IPS-NIHi11 (cell line): Measurements from ENCODE around the gene MCHR2.
A peak's percentile ranks its signal among the peaks of the same experiment; 100 is the strongest.

Experiments used
- DNase-seq: peaks from one replicate; pipeline ENCODE4 v3.0.0; 2012; ENCODE audit warnings: mixed read lengths, low spot score

MCHR2 gene

DNA sequence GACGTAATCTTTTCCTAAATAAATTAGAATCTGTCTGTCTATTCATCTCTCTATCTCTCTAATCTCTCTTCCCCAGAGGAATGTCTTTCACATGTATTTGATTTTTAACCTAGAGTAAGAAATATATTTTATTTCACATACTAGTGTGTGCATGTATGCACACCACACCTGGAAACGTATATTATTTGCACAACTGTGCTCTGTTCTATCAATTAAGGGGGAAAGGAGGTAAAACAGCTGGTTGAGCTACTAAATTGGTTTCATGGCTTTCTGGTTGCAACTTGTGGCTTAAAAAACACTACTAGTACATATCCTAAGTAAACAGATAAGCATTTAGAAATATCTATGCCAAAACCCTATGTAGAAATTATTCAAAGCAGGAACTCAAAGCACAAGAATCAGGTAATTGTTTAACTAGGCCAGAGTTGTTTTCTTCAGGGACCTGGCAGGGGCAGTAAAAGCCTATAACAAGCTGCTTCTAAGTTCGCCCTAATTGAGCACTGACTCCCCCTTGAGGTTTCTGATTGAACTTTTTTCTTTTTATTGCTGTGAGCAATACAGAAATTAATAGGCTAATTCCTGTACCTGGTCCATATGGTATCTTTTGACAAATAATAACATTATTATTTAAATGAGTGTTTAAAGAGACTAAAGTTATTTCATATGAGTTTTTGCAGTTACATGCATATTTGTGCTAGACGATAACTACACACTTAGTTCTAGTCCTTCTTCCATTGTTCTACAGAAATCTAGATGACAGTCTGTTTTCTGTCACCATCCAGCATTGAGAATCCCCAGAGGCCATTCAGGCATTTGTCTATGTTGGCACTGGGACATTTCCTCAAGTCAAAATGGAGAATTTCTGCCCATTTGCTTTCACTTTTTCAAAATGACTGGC is 88.6 kb downstream of the MCHR2 start:
- peak; percentile 78 for DNase-seq

DNA sequence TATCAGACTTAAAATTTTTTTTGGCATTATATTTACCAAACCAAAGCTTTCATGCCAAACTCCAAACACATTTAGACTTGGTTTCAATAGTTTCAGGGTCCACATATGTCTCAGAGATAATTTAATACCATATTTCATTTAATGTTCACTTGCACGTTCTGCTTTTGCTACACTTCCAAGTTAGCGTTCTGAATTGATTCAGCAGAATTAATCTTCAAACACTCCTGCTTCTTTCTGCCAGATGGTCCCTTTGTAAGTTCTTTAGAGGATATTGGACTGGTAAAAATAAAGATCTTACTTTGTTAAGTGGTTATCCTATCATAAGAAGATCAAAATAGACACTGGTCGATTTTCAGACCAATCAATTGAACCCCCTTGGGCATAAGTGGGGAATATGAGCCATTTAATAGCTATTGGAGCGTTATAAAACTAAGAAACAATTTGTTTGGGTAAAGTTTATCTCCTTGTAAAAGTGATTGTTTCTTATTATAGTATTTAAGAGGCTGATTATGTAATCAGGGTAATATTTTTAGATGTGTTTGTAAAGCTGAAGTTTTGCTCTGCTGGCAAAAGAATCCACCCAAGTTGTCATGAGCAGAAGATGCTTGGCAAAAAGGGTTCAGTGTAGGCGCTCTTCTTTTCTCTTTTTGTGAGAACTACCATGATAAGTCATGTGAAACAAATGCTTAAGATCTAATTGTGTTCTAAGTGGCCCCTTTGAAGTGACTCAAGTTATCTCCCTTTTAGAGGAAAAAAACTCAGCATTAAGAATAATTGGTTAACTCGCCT is 92.2 kb downstream of the MCHR2 start:
- DNase-seq: no peak

DNA sequence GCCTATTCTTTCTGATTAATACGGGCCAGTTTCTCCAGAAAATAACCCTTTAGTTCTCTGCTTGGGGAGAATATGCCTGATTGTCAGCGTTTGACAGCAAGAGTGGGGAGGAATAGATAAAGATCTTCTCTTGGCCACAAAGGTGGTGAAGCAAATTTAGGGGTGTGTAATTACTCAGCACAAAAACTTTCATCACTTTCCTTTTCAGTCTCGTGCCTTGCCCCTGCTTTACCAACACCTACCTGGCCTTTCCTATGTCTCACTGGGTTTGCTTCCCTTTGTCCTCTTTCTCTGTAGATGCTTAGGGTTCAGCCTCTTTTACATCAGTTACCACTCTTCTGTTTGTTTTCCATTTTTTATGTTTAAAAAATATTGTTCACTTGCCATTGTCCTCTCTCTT is 99.2 kb downstream of the MCHR2 start:
- no peak for DNase-seq

DNA sequence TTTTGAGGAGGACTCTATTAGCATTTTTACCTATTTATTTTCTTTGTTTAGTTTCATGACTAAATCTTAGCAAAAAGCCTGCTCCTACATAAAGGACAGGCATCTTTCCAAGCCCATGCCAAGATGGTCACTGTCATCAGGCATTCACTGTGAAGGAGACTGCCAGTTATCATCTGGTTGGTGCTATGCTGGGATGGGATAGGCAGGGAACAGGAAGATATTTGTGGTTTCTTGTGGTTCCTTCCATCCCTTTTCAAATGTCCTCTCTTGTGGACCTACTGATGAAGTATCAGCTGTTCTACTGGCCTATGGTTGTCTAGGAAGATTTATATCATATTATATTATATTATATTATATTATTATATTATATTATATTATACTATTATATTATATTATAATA is 107.0 kb downstream of the MCHR2 start:
- no peak for DNase-seq

DNA sequence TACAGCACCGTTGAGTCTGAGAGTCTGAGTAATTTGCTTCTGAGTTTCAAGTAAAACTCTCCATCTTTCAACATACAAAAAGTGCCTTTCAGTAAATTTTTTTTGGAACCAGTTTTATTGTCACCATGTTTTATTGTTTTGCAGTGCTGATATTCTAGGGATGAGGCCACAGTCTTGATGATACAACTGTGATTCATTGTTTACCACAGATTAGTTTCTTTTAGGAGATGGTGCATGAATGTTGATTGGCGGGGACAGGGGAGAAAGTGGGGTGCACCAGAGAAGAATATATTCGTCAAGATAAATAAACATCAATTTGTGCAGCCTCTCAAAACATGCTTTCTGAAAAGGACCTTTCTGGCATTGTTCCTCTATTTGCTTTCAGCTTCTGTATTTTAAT is 109.0 kb downstream of the MCHR2 start:
- no peak for DNase-seq

DNA sequence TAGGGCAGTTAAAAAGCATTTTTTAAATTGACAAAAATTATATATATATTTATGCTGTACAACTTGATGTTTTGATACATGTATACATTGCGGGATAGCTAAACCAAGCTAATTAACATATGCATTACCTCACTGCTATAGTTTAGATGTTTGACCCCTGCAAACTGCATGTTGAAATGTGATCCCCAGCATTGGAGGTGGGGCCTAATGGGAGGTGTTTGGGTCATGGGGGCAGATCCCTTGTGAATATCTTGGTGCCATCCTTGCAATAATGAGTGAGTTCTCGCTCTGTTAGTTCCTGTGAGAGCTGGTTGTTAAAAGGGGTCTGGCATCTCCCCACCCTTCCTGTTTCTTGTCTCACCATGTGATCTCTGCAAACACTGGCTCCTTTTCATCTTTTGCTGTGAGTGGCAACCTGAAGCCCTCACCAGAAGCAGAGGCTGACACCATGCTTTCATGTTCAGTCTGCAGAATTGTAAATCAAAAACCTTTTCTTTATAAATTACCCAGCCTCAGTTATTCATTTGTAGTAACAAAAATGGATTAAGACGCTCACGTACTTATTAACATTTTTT is 111.8 kb downstream of the MCHR2 start:
- no peak for DNase-seq

DNA sequence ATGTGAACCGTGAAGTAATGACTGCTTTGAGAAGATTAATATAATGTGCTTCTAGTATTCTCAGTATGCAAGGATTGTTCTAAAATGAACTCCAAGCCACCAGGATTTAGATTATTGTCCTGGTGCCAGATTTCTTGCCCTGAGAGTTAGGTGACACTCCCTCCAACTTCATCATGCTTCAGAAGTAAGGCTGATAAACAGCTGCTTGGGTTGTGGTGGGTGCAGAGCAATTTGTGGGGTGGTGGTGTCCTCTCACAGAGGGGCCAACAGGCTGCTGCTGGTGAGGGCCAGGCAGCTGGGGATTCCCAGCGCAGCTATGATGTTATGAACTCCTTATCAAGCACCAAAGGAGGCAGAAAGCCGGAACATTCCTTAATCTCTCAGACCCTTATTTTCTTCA is 114.6 kb downstream of the MCHR2 start:
- no peak for DNase-seq

DNA sequence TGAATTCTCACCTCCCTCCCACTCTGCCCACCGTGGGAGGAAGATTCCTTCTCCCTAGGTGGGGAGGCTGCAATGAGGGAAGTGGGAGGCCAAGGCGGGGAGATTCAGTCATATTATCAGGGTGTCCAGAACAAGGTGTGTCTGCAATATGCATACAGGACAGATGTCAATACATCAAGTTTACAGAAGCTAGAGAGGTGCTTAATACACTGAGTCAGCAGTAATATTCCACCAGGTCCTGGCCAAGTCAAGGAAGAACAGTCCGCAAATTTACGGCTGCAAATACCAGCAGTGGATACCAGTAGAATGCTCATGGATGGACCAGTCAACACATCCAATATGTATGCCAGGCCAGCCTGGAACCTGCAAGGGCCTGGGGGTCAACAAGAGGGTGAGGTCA is 119.0 kb downstream of the MCHR2 start:
- no peak for DNase-seq

DNA sequence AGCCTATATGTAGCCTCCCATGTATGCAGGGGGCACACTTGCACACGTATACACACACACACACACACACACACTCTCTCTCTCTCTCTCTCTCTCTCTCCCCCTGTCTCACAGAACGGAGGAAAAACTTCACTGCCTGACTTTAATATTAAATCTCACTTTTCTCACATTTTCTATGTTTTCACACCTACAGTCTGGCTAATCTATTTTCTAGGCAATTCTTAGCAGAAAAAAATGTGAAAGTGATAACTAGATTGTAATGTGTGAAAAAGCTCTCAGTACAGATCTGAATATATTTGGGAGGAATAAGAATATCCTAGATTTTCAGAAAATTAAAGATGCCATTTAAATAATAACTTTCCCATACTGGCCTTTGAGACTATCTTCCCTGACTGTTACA is 120.9 kb downstream of the MCHR2 start:
- DNase-seq: no peak

DNA sequence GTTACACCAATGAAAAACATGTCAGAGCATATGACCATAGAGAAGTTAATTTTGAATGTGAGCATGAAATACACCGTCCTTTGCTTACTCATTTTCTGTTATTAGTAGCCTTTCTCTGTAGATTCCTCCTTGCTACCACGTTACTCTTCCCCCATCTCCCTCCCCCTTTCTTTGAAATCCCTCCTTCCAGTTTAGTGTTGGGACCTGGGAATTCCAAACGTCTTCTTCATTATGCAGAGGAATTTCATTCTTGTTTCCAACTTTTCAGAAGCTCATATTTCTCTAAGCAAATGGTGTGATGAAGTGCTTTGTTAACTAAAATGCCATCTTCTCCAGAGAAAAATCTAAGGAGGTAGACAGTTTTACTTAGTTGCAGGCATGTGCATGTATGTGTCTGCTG is 122.4 kb downstream of the MCHR2 start:
- no peak for DNase-seq
